Skin of body (tissue), 2 donors: Measurements from ENCODE around the gene CAVIN1. TPM values are rescaled to one million over a fixed set of nuclear protein-coding genes. Genes with fewer than 3 reads are reported as not detected.
"Not testable (repeated sequence)": the region's sequence is repeated elsewhere in the genome, so short reads cannot be mapped to it uniquely, and the experiment has no call there.

Experiments
- DNase-seq: peaks from one replicate; lab custom pipeline; 2025; lab: John Stamatoyannopoulos, UW
- total RNA-seq: library from RNA; depleted of rRNA; stranded (reverse); fragments of >200 nt; gene quantifications from one replicate; pipeline ENCODE4 v1.2.3, GENCODE V29; 2014

Gene CAVIN1
- total RNA-seq, result 178 TPM

- DNase-seq, result peak; percentile 98
These were observed at the start of gene CAVIN1 for GRCh38 chr17:42422958-42423712. Gene CAVIN1, minus strand, starts transcription at chr17:42423256. Its CDS starts 159 bp downstream, at chr17:42423097.

GRCh38 chr17:42467889-42468288 is 44.8 kb upstream of the CAVIN1 start:
- DNase-seq, result no peak

GRCh38 chr17:42463976-42464400 is 40.9 kb upstream of the CAVIN1 start:
- DNase-seq, result no peak

GRCh38 chr17:42460371-42460770 is 37.3 kb upstream of the CAVIN1 start:
- DNase-seq, result no peak

- peak; percentile 49 for DNase-seq
These were observed 36.8 kb upstream of the CAVIN1 start for GRCh38 chr17:42459801-42460281.

- DNase-seq, result no peak
These were observed 36.3 kb upstream of the CAVIN1 start for GRCh38 chr17:42459256-42459800.

GRCh38 chr17:42458497-42459255 is 35.6 kb upstream of the CAVIN1 start, which contains the start of gene ATP6V0A1:
Gene ATP6V0A1, plus strand, starts transcription at chr17:42458878. Its CDS starts 2,017 bp downstream, at chr17:42460895.
- DNase-seq, result peak; percentile 85

- peak; percentile 38 for DNase-seq
These were observed 34.2 kb upstream of the CAVIN1 start for GRCh38 chr17:42457107-42457792.

GRCh38 chr17:42456223-42457106 is 33.4 kb upstream of the CAVIN1 start:
- peak; percentile 62 for DNase-seq

GRCh38 chr17:42454987-42455386 is 31.9 kb upstream of the CAVIN1 start:
- not testable (repeated sequence) for DNase-seq

- DNase-seq, result no peak
These were observed 30.4 kb upstream of the CAVIN1 start for GRCh38 chr17:42453439-42453838.

- DNase-seq, result not testable (repeated sequence)
These were observed 28.2 kb upstream of the CAVIN1 start for GRCh38 chr17:42451270-42451669.

GRCh38 chr17:42449838-42450237 is 26.8 kb upstream of the CAVIN1 start:
- not testable (repeated sequence) for DNase-seq

GRCh38 chr17:42449176-42449575 is 26.1 kb upstream of the CAVIN1 start:
- not testable (repeated sequence) for DNase-seq

GRCh38 chr17:42442196-42442565 is 19.1 kb upstream of the CAVIN1 start:
- DNase-seq, result no peak

- DNase-seq, result no peak
These were observed 18.5 kb upstream of the CAVIN1 start for GRCh38 chr17:42441371-42442195.

- no peak for DNase-seq
These were observed 15.8 kb upstream of the CAVIN1 start for GRCh38 chr17:42438600-42439567.

- peak; percentile 96 for DNase-seq
These were observed 13.3 kb upstream of the CAVIN1 start for GRCh38 chr17:42436391-42436790.
